ENCODE measurements around the gene ELAVL1. TPM values are rescaled to one million over a fixed set of nuclear protein-coding genes. Genes with fewer than 3 reads are reported as not detected.

The ELAVL1 gene
- total RNA-seq, 1 experiment from 2014 or later: 42.3 TPM

GRCh38 chr19:7912697-7913564, 92.5 kb downstream of the ELAVL1 start:
- DNase-seq (ENCODE audit: low spot score): no peak

- no peak for DNase-seq (ENCODE audit: low spot score)
These were observed 93.2 kb downstream of the ELAVL1 start for GRCh38 chr19:7912144-7912696.

GRCh38 chr19:7911508-7912143, 93.8 kb downstream of the ELAVL1 start:
- DNase-seq (ENCODE audit: low spot score): no peak

GRCh38 chr19:7910321-7911161, 94.9 kb downstream of the ELAVL1 start:
- no peak for DNase-seq (ENCODE audit: low spot score)

- no peak for DNase-seq (ENCODE audit: low spot score)
These were observed 95.9 kb downstream of the ELAVL1 start for GRCh38 chr19:7909471-7910067.

GRCh38 chr19:7908742-7909461, 96.5 kb downstream of the ELAVL1 start:
- DNase-seq (ENCODE audit: low spot score): no peak

Other genes starting within 250 kb of the ELAVL1 start
- not detected in 2 replicates for gene CLEC4M, start 242.4 kb downstream of the ELAVL1 start, total RNA-seq (2014; rRNA removed; shearing (Covaris generic))
- 4.0 and 4.4 TPM in 2 replicates for gene EVI5L, start 175.4 kb downstream of the ELAVL1 start, total RNA-seq (2014; rRNA removed; shearing (Covaris generic))
- gene PRR36, start 131.3 kb downstream of the ELAVL1 start, total RNA-seq (2014; rRNA removed; shearing (Covaris generic)): 0.31 and 1.6 TPM in 2 replicates
- gene LRRC8E, start 117.1 kb downstream of the ELAVL1 start, total RNA-seq (2014; rRNA removed; shearing (Covaris generic)): 16.6 and 19.8 TPM in 2 replicates
- gene MAP2K7, start 101.8 kb downstream of the ELAVL1 start, total RNA-seq (2014; rRNA removed; shearing (Covaris generic)): 28.8 and 30.8 TPM in 2 replicates
- gene TGFBR3L, start 90.8 kb downstream of the ELAVL1 start, total RNA-seq (2014; rRNA removed; shearing (Covaris generic)): not detected in 2 replicates
- gene SNAPC2, start 85.3 kb downstream of the ELAVL1 start, total RNA-seq (2014; rRNA removed; shearing (Covaris generic)): 17.1 and 18.0 TPM in 2 replicates
- gene CTXN1, start 79.5 kb downstream of the ELAVL1 start, total RNA-seq (2014; rRNA removed; shearing (Covaris generic)): 8.6 and 11.8 TPM in 2 replicates
- 55.5 and 71.6 TPM in 2 replicates for gene TIMM44, start 62.0 kb downstream of the ELAVL1 start, total RNA-seq (2014; rRNA removed; shearing (Covaris generic))
- gene CCL25, start 47.1 kb upstream of the ELAVL1 start, total RNA-seq (2014; rRNA removed; shearing (Covaris generic)): not detected in 2 replicates
- gene FBN3, start 144.0 kb upstream of the ELAVL1 start, total RNA-seq (2014; rRNA removed; shearing (Covaris generic)): not detected in 2 replicates
- gene CERS4, start 203.7 kb upstream of the ELAVL1 start, total RNA-seq (2014; rRNA removed; shearing (Covaris generic)): not detected in 2 replicates